ENCODE measurements around the gene PAH.

DNA sequence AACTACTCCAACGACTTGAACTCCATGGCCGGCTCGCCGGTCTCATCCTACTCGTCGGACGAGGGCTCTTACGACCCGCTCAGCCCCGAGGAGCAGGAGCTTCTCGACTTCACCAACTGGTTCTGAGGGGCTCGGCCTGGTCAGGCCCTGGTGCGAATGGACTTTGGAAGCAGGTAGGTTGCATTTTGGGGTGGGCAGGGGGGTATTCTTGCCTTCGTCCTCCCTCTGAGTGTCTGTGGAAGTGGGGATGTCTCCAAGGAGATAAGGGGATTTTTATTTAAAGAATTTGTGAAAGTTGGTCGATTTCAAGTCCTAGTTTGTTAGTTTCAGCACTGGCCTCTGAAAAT is 41.8 kb upstream of the PAH start:
- TF ChIP-seq, protein P1, sequence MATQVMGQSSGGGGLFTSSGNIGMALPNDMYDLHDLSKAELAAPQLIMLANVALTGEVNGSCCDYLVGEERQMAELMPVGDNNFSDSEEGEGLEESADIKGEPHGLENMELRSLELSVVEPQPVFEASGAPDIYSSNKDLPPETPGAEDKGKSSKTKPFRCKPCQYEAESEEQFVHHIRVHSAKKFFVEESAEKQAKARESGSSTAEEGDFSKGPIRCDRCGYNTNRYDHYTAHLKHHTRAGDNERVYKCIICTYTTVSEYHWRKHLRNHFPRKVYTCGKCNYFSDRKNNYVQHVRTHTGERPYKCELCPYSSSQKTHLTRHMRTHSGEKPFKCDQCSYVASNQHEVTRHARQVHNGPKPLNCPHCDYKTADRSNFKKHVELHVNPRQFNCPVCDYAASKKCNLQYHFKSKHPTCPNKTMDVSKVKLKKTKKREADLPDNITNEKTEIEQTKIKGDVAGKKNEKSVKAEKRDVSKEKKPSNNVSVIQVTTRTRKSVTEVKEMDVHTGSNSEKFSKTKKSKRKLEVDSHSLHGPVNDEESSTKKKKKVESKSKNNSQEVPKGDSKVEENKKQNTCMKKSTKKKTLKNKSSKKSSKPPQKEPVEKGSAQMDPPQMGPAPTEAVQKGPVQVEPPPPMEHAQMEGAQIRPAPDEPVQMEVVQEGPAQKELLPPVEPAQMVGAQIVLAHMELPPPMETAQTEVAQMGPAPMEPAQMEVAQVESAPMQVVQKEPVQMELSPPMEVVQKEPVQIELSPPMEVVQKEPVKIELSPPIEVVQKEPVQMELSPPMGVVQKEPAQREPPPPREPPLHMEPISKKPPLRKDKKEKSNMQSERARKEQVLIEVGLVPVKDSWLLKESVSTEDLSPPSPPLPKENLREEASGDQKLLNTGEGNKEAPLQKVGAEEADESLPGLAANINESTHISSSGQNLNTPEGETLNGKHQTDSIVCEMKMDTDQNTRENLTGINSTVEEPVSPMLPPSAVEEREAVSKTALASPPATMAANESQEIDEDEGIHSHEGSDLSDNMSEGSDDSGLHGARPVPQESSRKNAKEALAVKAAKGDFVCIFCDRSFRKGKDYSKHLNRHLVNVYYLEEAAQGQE (IDR thresholded peaks at IDR 0.05) = no peak
- TF ChIP-seq, protein P2, sequence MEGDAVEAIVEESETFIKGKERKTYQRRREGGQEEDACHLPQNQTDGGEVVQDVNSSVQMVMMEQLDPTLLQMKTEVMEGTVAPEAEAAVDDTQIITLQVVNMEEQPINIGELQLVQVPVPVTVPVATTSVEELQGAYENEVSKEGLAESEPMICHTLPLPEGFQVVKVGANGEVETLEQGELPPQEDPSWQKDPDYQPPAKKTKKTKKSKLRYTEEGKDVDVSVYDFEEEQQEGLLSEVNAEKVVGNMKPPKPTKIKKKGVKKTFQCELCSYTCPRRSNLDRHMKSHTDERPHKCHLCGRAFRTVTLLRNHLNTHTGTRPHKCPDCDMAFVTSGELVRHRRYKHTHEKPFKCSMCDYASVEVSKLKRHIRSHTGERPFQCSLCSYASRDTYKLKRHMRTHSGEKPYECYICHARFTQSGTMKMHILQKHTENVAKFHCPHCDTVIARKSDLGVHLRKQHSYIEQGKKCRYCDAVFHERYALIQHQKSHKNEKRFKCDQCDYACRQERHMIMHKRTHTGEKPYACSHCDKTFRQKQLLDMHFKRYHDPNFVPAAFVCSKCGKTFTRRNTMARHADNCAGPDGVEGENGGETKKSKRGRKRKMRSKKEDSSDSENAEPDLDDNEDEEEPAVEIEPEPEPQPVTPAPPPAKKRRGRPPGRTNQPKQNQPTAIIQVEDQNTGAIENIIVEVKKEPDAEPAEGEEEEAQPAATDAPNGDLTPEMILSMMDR (IDR thresholded peaks at IDR 0.05) = no peak
- TF ChIP-seq, protein P3, sequence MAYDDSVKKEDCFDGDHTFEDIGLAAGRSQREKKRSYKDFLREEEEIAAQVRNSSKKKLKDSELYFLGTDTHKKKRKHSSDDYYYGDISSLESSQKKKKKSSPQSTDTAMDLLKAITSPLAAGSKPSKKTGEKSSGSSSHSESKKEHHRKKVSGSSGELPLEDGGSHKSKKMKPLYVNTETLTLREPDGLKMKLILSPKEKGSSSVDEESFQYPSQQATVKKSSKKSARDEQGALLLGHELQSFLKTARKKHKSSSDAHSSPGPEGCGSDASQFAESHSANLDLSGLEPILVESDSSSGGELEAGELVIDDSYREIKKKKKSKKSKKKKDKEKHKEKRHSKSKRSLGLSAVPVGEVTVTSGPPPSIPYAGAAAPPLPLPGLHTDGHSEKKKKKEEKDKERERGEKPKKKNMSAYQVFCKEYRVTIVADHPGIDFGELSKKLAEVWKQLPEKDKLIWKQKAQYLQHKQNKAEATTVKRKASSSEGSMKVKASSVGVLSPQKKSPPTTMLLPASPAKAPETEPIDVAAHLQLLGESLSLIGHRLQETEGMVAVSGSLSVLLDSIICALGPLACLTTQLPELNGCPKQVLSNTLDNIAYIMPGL (CRISPR knock-in tag; IDR thresholded peaks at IDR 0.05; ENCODE audit: borderline replicate concordance) = no peak
- TF ChIP-seq POLR2A (IDR thresholded peaks at IDR 0.05; ENCODE audit: low read length) (no peak), MAFK (IDR thresholded peaks at IDR 0.05; ENCODE audit: partially characterized antibody) (no peak), NPAS2 (CRISPR knock-in tag; IDR thresholded peaks at IDR 0.05; ENCODE audit: borderline replicate concordance) (no peak), EHMT2 (IDR thresholded peaks at IDR 0.05; ENCODE audit: low read depth) (no peak), PHF8 (IDR thresholded peaks at IDR 0.05; ENCODE audit: borderline replicate concordance, low read depth) (no peak)
